ENCODE data around the gene TFF1.
"Not testable (repeated sequence)": the region's sequence is repeated elsewhere in the genome, so short reads cannot be mapped to it uniquely, and the experiment has no call there.

TFF1 gene

GRCh38 chr21:42366292-42367010 lies at the start of gene TFF1:
TSS of gene TFF1 (minus strand) at chr21:42366535. CDS start at chr21:42366495, 40 bp downstream.
- DNase-seq (ENCODE audit: low spot score): no peak

- peak; percentile 57 for DNase-seq (ENCODE audit: low spot score)
Observed at GRCh38 chr21:42414928-42415769, 48.8 kb upstream of the TFF1 start.

GRCh38 chr21:42414553-42414927 lies 48.2 kb upstream of the TFF1 start:
- DNase-seq (ENCODE audit: low spot score): no peak

- DNase-seq (ENCODE audit: low spot score): peak; percentile 30
Observed at GRCh38 chr21:42414066-42414465, 47.7 kb upstream of the TFF1 start.

GRCh38 chr21:42413500-42413899 lies 47.2 kb upstream of the TFF1 start:
- peak; percentile 28 for DNase-seq (ENCODE audit: low spot score)

GRCh38 chr21:42413093-42413492 lies 46.8 kb upstream of the TFF1 start:
- DNase-seq (ENCODE audit: low spot score): peak; percentile 54

GRCh38 chr21:42412636-42412933 lies 46.2 kb upstream of the TFF1 start:
- DNase-seq (ENCODE audit: low spot score): no peak

GRCh38 chr21:42411891-42412635 lies 45.7 kb upstream of the TFF1 start:
- peak; percentile 59 for DNase-seq (ENCODE audit: low spot score)

GRCh38 chr21:42411197-42411869 lies 45.0 kb upstream of the TFF1 start:
- DNase-seq (ENCODE audit: low spot score): peak; percentile 23

- peak; percentile 3 for DNase-seq (ENCODE audit: low spot score)
Observed at GRCh38 chr21:42409366-42409765, 43.0 kb upstream of the TFF1 start.

GRCh38 chr21:42408718-42409117 lies 42.4 kb upstream of the TFF1 start:
- not testable (repeated sequence) for DNase-seq (ENCODE audit: low spot score)

GRCh38 chr21:42407476-42407875 lies 41.1 kb upstream of the TFF1 start:
- DNase-seq (ENCODE audit: low spot score): peak; percentile 20

GRCh38 chr21:42406866-42407265 lies 40.5 kb upstream of the TFF1 start:
- DNase-seq (ENCODE audit: low spot score): peak; percentile 50

GRCh38 chr21:42406201-42406621 lies 39.9 kb upstream of the TFF1 start:
- DNase-seq (ENCODE audit: low spot score): no peak

- peak; percentile 48 for DNase-seq (ENCODE audit: low spot score)
Observed at GRCh38 chr21:42405064-42406013, 39.0 kb upstream of the TFF1 start.

GRCh38 chr21:42404539-42404938 lies 38.2 kb upstream of the TFF1 start:
- DNase-seq (ENCODE audit: low spot score): peak; percentile 22

- DNase-seq (ENCODE audit: low spot score): peak; percentile 26
Observed at GRCh38 chr21:42403611-42404231, 37.4 kb upstream of the TFF1 start, which contains the start of gene UBASH3A. TSS of gene UBASH3A (plus strand) at chr21:42403902. CDS start at chr21:42403946, 44 bp downstream.

GRCh38 chr21:42401820-42402251 lies 35.5 kb upstream of the TFF1 start:
- no peak for DNase-seq (ENCODE audit: low spot score)

GRCh38 chr21:42401154-42401553 lies 34.8 kb upstream of the TFF1 start:
- DNase-seq (ENCODE audit: low spot score): no peak

GRCh38 chr21:42400525-42400924 lies 34.2 kb upstream of the TFF1 start:
- DNase-seq (ENCODE audit: low spot score): no peak

All from left forelimb (tissue), 1 donor.